Fibroblast of mammary gland (primary cell): ENCODE measurements around the gene COMP.
A peak's percentile ranks its signal among the peaks of the same experiment; 100 is the strongest.

Experiments used
- DNase-seq: peaks from one replicate; pipeline ENCODE4 v3.0.0-alpha.2; 2010; ENCODE audit warnings: low read depth
- H3K4me3 ChIP-seq: 2 replicates; pipeline ENCODE4 v1.5.1; 2011; ENCODE audit warnings: low read depth, mild to moderate bottlenecking, low read length, moderate library complexity; ENCODE audit not compliant: control insufficient read depth
- CTCF ChIP-seq: conservative IDR thresholded peaks from 2 replicates; pipeline ENCODE4 v1.5.1; 2011; ENCODE audit warnings: low read depth, low read length, inconsistent platforms; ENCODE audit not compliant: control insufficient read depth, insufficient read depth

Gene COMP

DNA sequence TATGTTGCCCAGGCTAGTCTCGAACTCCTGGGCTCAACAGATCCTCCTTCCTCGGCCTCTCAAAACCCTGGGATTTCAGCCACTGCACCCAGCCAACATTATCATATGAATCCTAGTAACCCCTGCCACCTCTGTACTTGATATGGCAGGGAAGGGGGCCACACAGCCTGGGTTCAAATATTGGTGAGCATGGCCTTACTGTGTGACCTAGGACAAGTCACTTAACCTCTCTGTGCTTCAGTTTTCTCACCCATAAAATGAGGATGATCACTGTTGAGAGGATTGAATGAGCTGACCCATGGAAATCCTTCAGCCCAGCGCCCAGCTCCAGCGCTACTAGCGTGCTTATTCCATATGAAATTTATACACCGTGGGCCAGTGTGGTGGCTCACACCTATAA lies 3.6 kb upstream of the COMP start:
- no peak overlapping the region for H3K4me3 ChIP-seq
- no peak for DNase-seq
- TF ChIP-seq CTCF, result no peak

DNA sequence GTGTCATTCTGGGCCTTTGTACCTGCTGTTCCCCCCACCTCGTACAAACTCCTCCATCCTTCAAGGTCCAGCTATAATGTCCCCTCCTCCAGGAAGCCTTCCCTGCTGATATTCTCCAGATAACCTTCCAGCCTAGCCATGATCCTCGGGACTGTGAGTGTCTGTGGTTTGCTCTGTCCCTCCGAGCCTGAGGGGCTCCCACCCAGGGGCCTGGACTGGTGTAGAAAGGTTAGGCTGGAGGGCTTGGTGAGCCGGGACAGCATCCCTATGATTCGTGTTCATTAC lies 2.9 kb upstream of the COMP start:
- DNase-seq, result no peak
- H3K4me3 ChIP-seq, result no peak overlapping the region
- TF ChIP-seq CTCF, result no peak

GRCh38 chr19:18793144-18794028 lies 2.3 kb upstream of the COMP start:
- H3K4me3 ChIP-seq, result no peak overlapping the region
- no peak for TF ChIP-seq CTCF
- no peak for DNase-seq

DNA sequence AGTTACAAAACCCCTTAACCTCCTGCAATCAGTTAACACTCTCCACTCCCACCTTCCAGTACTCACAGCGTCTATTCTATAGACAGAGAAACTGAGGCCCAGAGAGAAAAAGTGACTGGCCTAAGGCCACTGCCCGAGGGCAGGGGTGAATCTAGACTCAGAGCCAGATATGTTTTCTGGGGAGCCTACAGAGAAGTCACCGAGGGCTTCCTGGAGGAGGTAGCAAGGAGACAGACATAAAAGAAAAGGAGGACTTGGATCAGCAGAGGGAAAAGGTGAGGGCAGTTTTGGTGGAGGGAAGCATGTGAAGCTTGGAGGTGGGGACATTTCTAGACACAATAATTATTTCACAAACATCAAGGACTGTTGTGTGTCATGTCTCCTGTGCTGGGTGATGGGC lies 1.6 kb upstream of the COMP start:
- no peak overlapping the region for H3K4me3 ChIP-seq
- TF ChIP-seq CTCF, result no peak
- DNase-seq, result no peak

DNA sequence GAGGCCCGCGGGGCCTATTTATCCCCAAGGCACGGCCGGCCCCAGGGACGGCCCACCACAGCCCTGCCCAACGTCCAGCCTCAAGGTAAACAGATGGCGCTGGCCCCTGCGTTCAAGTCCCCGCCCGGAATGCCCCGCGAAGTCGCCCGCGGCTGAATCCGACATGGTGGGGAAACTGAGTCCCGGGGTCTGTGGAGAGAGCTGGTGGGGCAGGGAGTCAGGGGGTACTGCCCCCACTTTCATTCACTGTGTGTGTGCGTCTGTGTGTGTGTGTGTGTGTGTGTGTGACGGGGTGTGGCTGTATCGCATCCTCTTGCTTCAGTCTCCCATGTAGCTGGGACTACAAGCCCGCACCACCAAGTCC lies 192 bp upstream of the COMP start:
- no peak for DNase-seq
- no peak overlapping the region for H3K4me3 ChIP-seq
- no peak for TF ChIP-seq CTCF

DNA sequence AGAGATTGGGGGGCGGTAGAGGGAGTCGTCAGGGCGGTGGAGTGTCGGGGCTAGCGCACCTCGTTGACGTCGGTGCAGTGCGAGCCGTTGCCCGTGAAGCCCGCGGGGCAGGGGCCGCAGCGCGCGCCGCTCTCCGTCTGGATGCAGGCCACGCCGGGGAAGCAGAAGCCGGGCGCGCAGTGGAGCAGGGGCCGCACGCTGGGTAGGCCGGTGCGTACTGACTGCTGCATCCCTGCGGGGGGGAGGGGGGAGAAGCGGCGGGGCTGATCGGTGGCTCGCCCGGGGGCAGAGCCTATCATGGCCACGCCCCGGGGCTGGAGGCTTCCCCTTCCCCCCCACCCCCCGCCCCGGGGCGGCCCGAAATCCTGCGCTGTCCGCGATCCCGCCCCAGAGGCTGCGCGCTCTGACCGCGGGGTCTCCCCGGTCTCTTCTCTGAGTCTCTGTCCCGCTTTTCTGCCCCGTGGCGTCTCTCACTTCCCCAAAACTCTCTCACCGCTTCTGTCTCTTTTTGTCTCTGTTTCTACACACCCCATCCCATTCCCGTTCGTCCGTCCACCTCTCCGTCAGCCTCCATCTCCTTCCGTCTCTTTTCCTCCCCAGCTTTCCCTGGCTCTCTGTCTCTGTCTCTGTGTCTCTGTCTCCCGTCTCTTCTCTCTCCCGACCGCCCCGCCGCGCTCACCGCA lies 1.1 kb downstream of the COMP start:
- TF ChIP-seq CTCF, result no peak
- peak overlapping the region; percentile 3 for H3K4me3 ChIP-seq
- peak; percentile 21 for DNase-seq
